IMR-90 (cell line): ENCODE data around the gene U2SURP. TPM values are rescaled to one million over a fixed set of nuclear protein-coding genes. Genes with fewer than 3 reads are reported as not detected.

ENCODE experiments used
- ATAC-seq: fragments of 200-7000 bp; cut with Tn5 transposase; 2 replicates; pipeline ENCODE4 v1.9.1; 2020; ENCODE audit warnings: low read depth, mild to moderate bottlenecking, moderate library complexity
- BruUV-seq: library from RNA; stranded (reverse); fragments of 400-500 nt; replicated peaks from 2 replicates; lab custom pipeline; 2021; lab: Mats Ljungman, UMichigan
- CTCF ChIA-PET: fragments of 300-600 bp; formaldehyde crosslinking; extraction: SDS; loops from one replicate; lab custom pipeline; 2021; ENCODE audit warnings: antibody characterized with exemption; lab: Yijun Ruan, JAX
- POLR2A ChIA-PET: fragments of 300-600 bp; sonication (Branson Sonifier 250); formaldehyde crosslinking; loops from one replicate; lab custom pipeline; 2022; ENCODE audit warnings: antibody characterized with exemption; ENCODE audit not compliant: unreplicated experiment; lab: Charles Lee
- DNase-seq: peaks from one replicate; pipeline ENCODE4 v3.0.0; 2013
- H2AFZ ChIP-seq: replicated peaks from 2 replicates; pipeline ENCODE3; 2013; ENCODE audit warnings: low read length, mild to moderate bottlenecking; ENCODE audit not compliant: poor library complexity
- H2AK5ac ChIP-seq: 2 replicates; pipeline ENCODE4 v1.6.1; 2013; ENCODE audit warnings: low read depth, low read length, inconsistent platforms
- H2AK9ac ChIP-seq: replicated peaks from 2 replicates; pipeline ENCODE3; 2013; ENCODE audit warnings: mild to moderate bottlenecking, low read depth, low read length, moderate library complexity; ENCODE audit not compliant: poor library complexity
- H2BK120ac ChIP-seq: 2 replicates; pipeline ENCODE4 v1.6.1; 2013; ENCODE audit warnings: low read depth, low read length, inconsistent platforms
- H2BK15ac ChIP-seq: 3 replicates; pipeline ENCODE4 v1.6.1; 2013; ENCODE audit warnings: low read depth, low read length, inconsistent platforms
- H2BK20ac ChIP-seq: 2 replicates; pipeline ENCODE4 v1.6.1; 2013; ENCODE audit warnings: low read depth, mild to moderate bottlenecking, inconsistent platforms, low read length, moderate library complexity
- H2BK5ac ChIP-seq: 2 replicates; pipeline ENCODE4 v1.6.1; 2013; ENCODE audit warnings: mild to moderate bottlenecking, low read depth, low read length, inconsistent platforms; ENCODE audit not compliant: poor library complexity, severe bottlenecking
- H3K14ac ChIP-seq: replicated peaks from 2 replicates; pipeline ENCODE4 v1.6.1; 2013; ENCODE audit warnings: low read depth, low read length, inconsistent platforms
- H3K18ac ChIP-seq: 2 replicates; pipeline ENCODE4 v1.6.1; 2013; ENCODE audit warnings: low read depth, low read length, control low read depth
- H3K23ac ChIP-seq: 2 replicates; pipeline ENCODE4 v1.6.1; 2013; ENCODE audit warnings: low read depth, low read length, inconsistent platforms
- H3K27ac ChIP-seq: 2 replicates; pipeline ENCODE4 v1.5.1; 2013; ENCODE audit warnings: mild to moderate bottlenecking, control low read depth, low read length; ENCODE audit not compliant: insufficient read depth
- H3K27me3 ChIP-seq: 2 replicates; pipeline ENCODE4 v1.6.1; 2013; ENCODE audit warnings: low read length; ENCODE audit not compliant: control insufficient read depth, insufficient read depth
- H3K36me3 ChIP-seq: 2 replicates; pipeline ENCODE4 v1.6.1; 2013; ENCODE audit warnings: low read length, mixed read lengths; ENCODE audit not compliant: control insufficient read depth, insufficient read depth
- H3K4ac ChIP-seq: 2 replicates; pipeline ENCODE4 v1.6.1; 2013; ENCODE audit warnings: low read depth, low read length, inconsistent platforms
- H3K4me1 ChIP-seq: 2 replicates; pipeline ENCODE4 v1.6.1; 2013; ENCODE audit warnings: low read length, mixed read lengths; ENCODE audit not compliant: control insufficient read depth, insufficient read depth
- H3K4me2 ChIP-seq: 2 replicates; pipeline ENCODE4 v1.6.1; 2013; ENCODE audit warnings: low read depth, mild to moderate bottlenecking, control low read depth, low read length, moderate library complexity
- H3K4me3 ChIP-seq: 2 replicates; pipeline ENCODE4 v1.5.1; 2013; ENCODE audit warnings: low read depth, mild to moderate bottlenecking, control low read depth, low read length, moderate library complexity; ENCODE audit not compliant: insufficient read depth
- H3K56ac ChIP-seq: 2 replicates; pipeline ENCODE4 v1.6.1; 2013; ENCODE audit warnings: low read length, inconsistent platforms; ENCODE audit not compliant: insufficient read depth; ENCODE audit errors: extremely low read depth
- H3K79me1 ChIP-seq, 2 experiments: 2 replicates each; pipeline ENCODE4 v1.6.1; 2013; ENCODE audit warnings: low read length in 2 of 2, inconsistent platforms in 1 of 2, low read depth in 1 of 2
- H3K9ac ChIP-seq: 2 replicates; pipeline ENCODE4 v1.6.1; 2013; ENCODE audit warnings: low read depth, low read length, control low read depth
- H3K9me1 ChIP-seq: 2 replicates; pipeline ENCODE4 v1.6.1; 2013; ENCODE audit warnings: low read length, inconsistent platforms; ENCODE audit not compliant: insufficient read depth
- H3K9me3 ChIP-seq: 2 replicates; pipeline ENCODE4 v1.6.1; 2013; ENCODE audit warnings: low read length; ENCODE audit not compliant: control insufficient read depth, insufficient read depth
- H4K20me1 ChIP-seq: 2 replicates; pipeline ENCODE4 v1.6.1; 2013; ENCODE audit warnings: low read length, inconsistent platforms; ENCODE audit not compliant: insufficient read depth
- H4K5ac ChIP-seq: 2 replicates; pipeline ENCODE4 v1.6.1; 2013; ENCODE audit warnings: mild to moderate bottlenecking, low read depth, low read length, control low read depth
- H4K8ac ChIP-seq, 2 experiments: 2 replicates each; pipeline ENCODE4 v1.6.1; 2013; ENCODE audit warnings: low read depth in 2 of 2, low read length in 2 of 2, control low read depth in 1 of 2, inconsistent platforms in 1 of 2
- H4K91ac ChIP-seq: 2 replicates; pipeline ENCODE4 v1.6.1; 2013; ENCODE audit warnings: low read depth, low read length, inconsistent platforms; ENCODE audit not compliant: insufficient read depth
- CEBPB ChIP-seq: IDR thresholded peaks from 2 replicates; pipeline ENCODE4 v1.6.1; 2012; ENCODE audit warnings: low read depth, low read length, improper control_type of control experiment
- FOS ChIP-seq: fragments of 150-350 bp; IDR thresholded peaks from 2 replicates; pipeline ENCODE4 v1.6.1; 2016; ENCODE audit warnings: low read depth, low read length
- MAFK ChIP-seq: IDR thresholded peaks from 2 replicates; pipeline ENCODE4 v1.6.1; 2012; ENCODE audit warnings: low read depth, low read length, improper control_type of control experiment
- MAZ ChIP-seq: IDR thresholded peaks from 2 replicates; pipeline ENCODE4 v1.6.1; 2012; ENCODE audit warnings: low read depth, mild to moderate bottlenecking, low read length, improper control_type of control experiment, moderate library complexity, borderline replicate concordance
- NFE2L2 ChIP-seq: fragments of 150-350 bp; IDR thresholded peaks from 2 replicates; pipeline ENCODE4 v1.6.1; 2016; ENCODE audit warnings: low read depth, mild to moderate bottlenecking, low read length
- RAD21 ChIP-seq: IDR thresholded peaks from 2 replicates; pipeline ENCODE4 v1.6.1; 2012; ENCODE audit warnings: low read length, improper control_type of control experiment
- RCOR1 ChIP-seq: IDR thresholded peaks from 2 replicates; pipeline ENCODE4 v1.6.1; 2012; ENCODE audit warnings: mild to moderate bottlenecking, low read length, improper control_type of control experiment; ENCODE audit not compliant: insufficient replicate concordance
- RFX5 ChIP-seq: IDR thresholded peaks from 2 replicates; pipeline ENCODE4 v1.8.0; 2012; ENCODE audit warnings: low read depth, mild to moderate bottlenecking, low read length, moderate library complexity
- SMC3 ChIP-seq: fragments of 150-350 bp; IDR thresholded peaks from 2 replicates; pipeline ENCODE4 v1.6.1; 2016; ENCODE audit warnings: low read depth, mild to moderate bottlenecking, antibody characterized with exemption, low read length, moderate library complexity
- USF2 ChIP-seq: fragments of 150-350 bp; IDR thresholded peaks from 2 replicates; pipeline ENCODE4 v1.6.1; 2017; ENCODE audit warnings: mild to moderate bottlenecking, antibody characterized with exemption, low read length, low read depth
- WGBS, 2 experiments: methylation state at CpG; one replicate each; pipeline versions ENCODE4 v1.1.5 to v1.1.7; 2013; ENCODE audit warnings: missing lambda C conversion rate in 2 of 2; ENCODE audit not compliant: insufficient read length in 1 of 2; ENCODE audit errors: extremely low coverage in 2 of 2; 5-methylcytosine and 5-hydroxymethylcytosine counted together
- dilution Hi-C: fragments of 300-500 bp; cut with HindIII; formaldehyde crosslinking; loops from one replicate; pipeline ENCODE4 v1.14.3; 2018; ENCODE audit warnings: low sequenced_read_pairs; ENCODE audit not compliant: unreplicated experiment
- in situ Hi-C: fragments of 300-500 bp; cut with MboI; formaldehyde crosslinking; loops from 3 replicates; pipeline ENCODE4 v1.14.3; 2019; ENCODE audit warnings: low sequenced_read_pairs, inconsistent platforms, mixed read lengths
- intact Hi-C: fragments of 100-400 bp; cut with micrococcal nuclease; formaldehyde crosslinking; loops from 2 replicates; pipeline ENCODE4 v1.10.0; 2022
- polyA plus RNA-seq, 3 experiments: library from polyadenylated mRNA; depleted of rRNA; stranded (reverse); fragments of >200 nt; gene quantifications; 2 replicates each; pipeline ENCODE4 v1.2.3, GENCODE V29; 2012; ENCODE audit warnings: low replicate concordance in 1 of 3
- total RNA-seq: library from RNA; depleted of rRNA; stranded (reverse); fragments of >200 nt; gene quantifications from 2 replicates; pipeline ENCODE4 v1.2.3, GENCODE V29; 2012

The U2SURP gene
- total and polyA plus RNA-seq, 2 of the 4 experiments (the other 2 are of a cell fraction), result 24.8 to 29.4 TPM

DNA sequence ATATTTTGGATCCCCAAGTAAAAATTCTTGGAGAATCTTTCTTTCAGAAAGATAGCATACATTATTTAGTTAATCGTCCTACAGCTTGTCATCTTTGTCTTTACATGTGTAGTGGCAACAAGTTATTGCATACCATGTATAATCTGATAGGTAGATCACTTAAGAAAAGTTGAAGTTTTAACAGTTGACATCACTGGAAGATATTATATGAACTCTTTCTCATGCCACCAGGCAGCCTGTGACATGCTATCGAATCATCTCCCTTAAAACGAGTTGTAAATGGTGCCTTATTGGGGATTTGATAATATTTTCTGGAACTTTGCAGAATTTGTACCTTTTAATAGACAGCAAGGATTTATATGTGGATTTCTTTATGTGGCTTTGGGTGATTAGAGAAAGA, 8.7 kb downstream of the U2SURP start:
- in situ Hi-C loops, result no loop called here
- TF ChIP-seq SMC3, result no peak
- TF ChIP-seq RAD21, result no peak
- TF ChIP-seq MAZ, result no peak
- TF ChIP-seq MAFK, result no peak
- TF ChIP-seq FOS, result no peak
- no peak for TF ChIP-seq RCOR1
- TF ChIP-seq USF2, result no peak
- no peak for TF ChIP-seq NFE2L2
- no peak for TF ChIP-seq CEBPB
- TF ChIP-seq RFX5, result no peak
- Histone ChIP-seq H3K79me1 (peaks cover 15 to 17% of the 10 kb centered on the region in 2 experiments), H3K4me1 (no peaks in the 10 kb centered on the region), H2AFZ (no peak overlapping the region), H2BK15ac (no peak overlapping the region), H4K8ac (no peak overlapping the region), H3K14ac (no peak overlapping the region), H3K4me3 (no peak overlapping the region), H2BK20ac (no peak overlapping the region), H2AK5ac (no peak overlapping the region), H3K4ac (no peak overlapping the region), H4K91ac (no peak overlapping the region), H3K9ac (no peak overlapping the region), H3K27me3 (no peaks in the 10 kb centered on the region), H3K56ac (no peak overlapping the region), H3K4me2 (no peak overlapping the region), H2BK120ac (no peak overlapping the region), H3K23ac (no peak overlapping the region), H3K27ac (no peak overlapping the region), H2AK9ac (no peak overlapping the region), H4K5ac (no peak overlapping the region), H4K20me1 (peaks cover 50% of the 10 kb centered on the region), H3K9me1 (no peaks in the 10 kb centered on the region; the same call in 1 of the 2 replicates), H2BK5ac (no peak overlapping the region), H3K9me3 (no peaks in the 10 kb centered on the region), H3K36me3 (peaks cover 2% of the 10 kb centered on the region; the same call in 1 of the 2 replicates), H3K18ac (no peak overlapping the region)
- ATAC-seq (peak; percentile 27; the same call in 1 of the 2 replicates), DNase-seq (peak; percentile 40)
- intact Hi-C loops, result no loop called here
- no CpG with 5 or more reads among the region's 3 CpGs for WGBS, 2 experiments
- ChIA-PET CTCF (no interaction called here), POLR2A (no interaction called here)
- BruUV-seq, result no TSS peak
- dilution Hi-C loops, result no loop called here
